OCI-LY3 (cell line): Measurements from ENCODE around the gene ZNF785.
"Not testable (repeated sequence)": the region's sequence is repeated elsewhere in the genome, so short reads cannot be mapped to it uniquely, and the experiment has no call there.

ENCODE experiments used
- CTCF ChIP-seq: fragments of 200-600, 300-600 bp; sonication (generic); IDR thresholded peaks from 2 replicates; pipeline ENCODE4 v1.5.1; 2014; ENCODE audit warnings: antibody characterized with exemption, low read length, low read depth
- EZH2phosphoT487 ChIP-seq: fragments of 200-600 bp; shearing (Covaris generic); IDR thresholded peaks from 2 replicates; pipeline ENCODE4 v1.6.1; 2018; ENCODE audit warnings: antibody characterized with exemption, mixed run types, low read depth

- not testable (repeated sequence) for TF ChIP-seq CTCF, EZH2phosphoT487
Observed at GRCh38 chr16:30536391-30537024, 49.0 kb downstream of the ZNF785 start.
